ENCODE results near the gene HDAC8.
"Not testable (repeated sequence)": the region's sequence is repeated elsewhere in the genome, so short reads cannot be mapped to it uniquely, and the experiment has no call there.

The HDAC8 gene

GRCh38 chrX:72440764-72441163, 131.9 kb downstream of the HDAC8 start:
- not testable (repeated sequence) for H3K9me3 ChIP-seq (ENCODE audit: insufficient read depth, low read depth, low read length); H3K9ac ChIP-seq (ENCODE audit: low read depth, low read length); H3K4me1 ChIP-seq (ENCODE audit: insufficient read depth, low read length); H3K27me3 ChIP-seq (ENCODE audit: insufficient read depth, low read length); H3K27ac ChIP-seq (ENCODE audit: low read length); H3K36me3 ChIP-seq (ENCODE audit: insufficient read depth, low read depth, low read length); H3K4me3 ChIP-seq (ENCODE audit: low read length)

DNA sequence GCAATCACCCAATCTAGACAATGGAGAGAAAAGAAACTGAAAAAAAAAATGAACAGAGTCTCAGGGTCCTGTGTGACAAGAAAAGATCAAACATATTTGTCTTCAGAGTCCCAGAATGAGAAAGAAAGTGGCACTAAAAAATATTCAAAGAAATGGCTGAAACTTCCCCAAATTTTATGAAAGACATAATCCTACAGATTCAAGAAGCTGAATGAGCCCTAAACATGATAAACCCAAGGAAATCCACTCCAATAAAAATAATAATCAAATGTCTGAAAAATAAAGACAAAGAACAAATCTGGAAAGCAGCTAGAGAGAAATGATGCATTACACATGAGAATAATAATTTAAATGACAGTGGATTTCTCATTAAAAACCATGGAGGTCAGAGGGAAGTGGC, 136.6 kb downstream of the HDAC8 start:
- H3K4me1 ChIP-seq (ENCODE audit: insufficient read depth, low read length), result no peaks in the 10 kb centered on the region
- no peak overlapping the region for H3K27ac ChIP-seq (ENCODE audit: low read length)
- H3K9me3 ChIP-seq (ENCODE audit: insufficient read depth, low read depth, low read length), result no peaks in the 10 kb centered on the region
- H3K27me3 ChIP-seq (ENCODE audit: insufficient read depth, low read length), result no peaks in the 10 kb centered on the region
- H3K9ac ChIP-seq (ENCODE audit: low read depth, low read length), result no peak overlapping the region
- no peaks in the 10 kb centered on the region for H3K36me3 ChIP-seq (ENCODE audit: insufficient read depth, low read depth, low read length)
- no peak overlapping the region for H3K4me3 ChIP-seq (ENCODE audit: low read length)

- Histone ChIP-seq H3K9ac (ENCODE audit: low read depth, low read length) (no peak overlapping the region), H3K9me3 (ENCODE audit: insufficient read depth, low read depth, low read length) (no peaks in the 10 kb centered on the region), H3K4me1 (ENCODE audit: insufficient read depth, low read length) (no peaks in the 10 kb centered on the region)
Measured at GRCh38 chrX:72430405-72430968, 142.2 kb downstream of the HDAC8 start.

GRCh38 chrX:72421797-72422196, 150.8 kb downstream of the HDAC8 start:
- Histone ChIP-seq H3K4me1 (ENCODE audit: insufficient read depth, low read length) (no peaks in the 10 kb centered on the region), H3K27me3 (ENCODE audit: insufficient read depth, low read length) (no peaks in the 10 kb centered on the region), H3K27ac (ENCODE audit: low read length) (no peak overlapping the region), H3K9me3 (ENCODE audit: insufficient read depth, low read depth, low read length) (no peaks in the 10 kb centered on the region), H3K4me3 (ENCODE audit: low read length) (no peak overlapping the region), H3K9ac (ENCODE audit: low read depth, low read length) (no peak overlapping the region), H3K36me3 (ENCODE audit: insufficient read depth, low read depth, low read length) (no peaks in the 10 kb centered on the region)

More at GRCh38 chrX:72430405-72430968, 142.2 kb downstream of the HDAC8 start:
- Histone ChIP-seq H3K27ac (ENCODE audit: low read length) (no peak overlapping the region), H3K36me3 (ENCODE audit: insufficient read depth, low read depth, low read length) (no peaks in the 10 kb centered on the region), H3K27me3 (ENCODE audit: insufficient read depth, low read length) (no peaks in the 10 kb centered on the region), H3K4me3 (ENCODE audit: low read length) (no peak overlapping the region)

DNA sequence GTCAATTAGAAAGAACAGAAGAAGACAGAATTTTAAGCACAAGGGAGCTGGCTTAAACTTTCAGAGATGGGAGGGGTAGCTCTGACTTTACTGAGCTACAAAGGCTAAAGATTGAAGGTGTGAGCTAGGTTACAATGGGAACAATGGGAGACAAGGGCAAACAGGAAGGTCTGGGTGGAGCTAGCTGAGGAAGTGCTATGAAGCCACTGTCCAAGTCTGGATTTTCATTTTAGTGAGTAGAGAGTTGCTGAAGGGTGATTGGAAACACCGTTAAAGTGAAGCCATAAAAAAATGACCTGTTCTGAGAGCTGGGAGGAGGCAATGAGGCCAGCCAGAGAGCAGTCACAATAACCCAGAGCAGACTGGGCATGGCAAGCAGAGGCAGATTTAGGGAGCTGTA, 162.7 kb downstream of the HDAC8 start:
- H3K9ac ChIP-seq (ENCODE audit: low read depth, low read length), result no peak overlapping the region
- no peak overlapping the region for H3K27ac ChIP-seq (ENCODE audit: low read length)
- no peaks in the 10 kb centered on the region for H3K27me3 ChIP-seq (ENCODE audit: insufficient read depth, low read length)

DNA sequence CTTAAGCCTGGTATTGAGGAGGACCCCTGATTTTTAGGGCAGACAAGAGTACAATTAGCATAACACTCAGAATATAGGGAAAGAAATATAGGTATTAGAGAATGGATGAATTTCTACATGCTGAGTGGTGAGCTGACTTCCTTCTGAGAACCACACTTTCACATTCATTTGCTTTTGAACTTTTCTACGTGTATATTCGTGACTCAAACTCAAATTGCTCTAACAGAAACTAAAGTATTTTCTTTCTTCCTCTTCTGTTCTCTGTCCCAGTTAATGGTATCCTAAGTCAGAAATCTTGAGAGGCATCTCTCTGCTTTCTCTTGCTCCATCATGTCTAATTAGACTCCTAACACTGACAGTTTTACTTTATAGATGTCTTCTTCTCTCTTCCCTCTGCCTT, 163.8 kb downstream of the HDAC8 start:
- Histone ChIP-seq H3K4me1 (ENCODE audit: insufficient read depth, low read length) (no peaks in the 10 kb centered on the region), H3K36me3 (ENCODE audit: insufficient read depth, low read depth, low read length) (no peaks in the 10 kb centered on the region), H3K4me3 (ENCODE audit: low read length) (no peak overlapping the region), H3K27ac (ENCODE audit: low read length) (no peak overlapping the region), H3K9me3 (ENCODE audit: insufficient read depth, low read depth, low read length) (no peaks in the 10 kb centered on the region), H3K9ac (ENCODE audit: low read depth, low read length) (no peak overlapping the region), H3K27me3 (ENCODE audit: insufficient read depth, low read length) (no peaks in the 10 kb centered on the region)

More for the DNA sequence above, 162.7 kb downstream of the HDAC8 start:
- Histone ChIP-seq H3K4me1 (ENCODE audit: insufficient read depth, low read length) (no peaks in the 10 kb centered on the region), H3K36me3 (ENCODE audit: insufficient read depth, low read depth, low read length) (no peaks in the 10 kb centered on the region), H3K9me3 (ENCODE audit: insufficient read depth, low read depth, low read length) (no peaks in the 10 kb centered on the region), H3K4me3 (ENCODE audit: low read length) (no peak overlapping the region)

- not testable (repeated sequence) for H3K9ac ChIP-seq (ENCODE audit: low read depth, low read length); H3K4me1 ChIP-seq (ENCODE audit: insufficient read depth, low read length); H3K27ac ChIP-seq (ENCODE audit: low read length); H3K27me3 ChIP-seq (ENCODE audit: insufficient read depth, low read length); H3K36me3 ChIP-seq (ENCODE audit: insufficient read depth, low read depth, low read length); H3K4me3 ChIP-seq (ENCODE audit: low read length); H3K9me3 ChIP-seq (ENCODE audit: insufficient read depth, low read depth, low read length)
Measured at GRCh38 chrX:72405136-72405535, 167.5 kb downstream of the HDAC8 start.

DNA sequence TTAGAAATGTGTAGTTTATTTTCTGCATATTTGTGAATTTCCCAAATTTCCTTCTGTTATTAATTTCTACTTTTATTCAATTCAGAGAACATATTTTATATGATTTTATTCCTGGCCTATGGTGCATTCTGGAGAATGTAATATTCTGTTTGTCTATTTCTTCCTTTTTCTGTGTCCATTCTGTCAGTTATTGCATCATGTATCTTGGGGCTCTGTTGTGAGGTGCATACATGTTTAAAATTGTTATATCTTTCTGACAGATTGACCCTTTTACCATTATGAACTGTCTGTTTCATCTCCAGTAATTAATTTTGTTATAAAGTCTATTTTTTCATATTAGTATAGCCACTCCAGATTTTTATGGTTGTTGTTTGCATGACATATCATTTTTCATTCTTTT, 170.0 kb downstream of the HDAC8 start:
- Histone ChIP-seq H3K27ac (ENCODE audit: low read length) (no peak overlapping the region), H3K4me3 (ENCODE audit: low read length) (no peak overlapping the region), H3K9me3 (ENCODE audit: insufficient read depth, low read depth, low read length) (no peaks in the 10 kb centered on the region), H3K27me3 (ENCODE audit: insufficient read depth, low read length) (no peaks in the 10 kb centered on the region), H3K9ac (ENCODE audit: low read depth, low read length) (no peak overlapping the region), H3K36me3 (ENCODE audit: insufficient read depth, low read depth, low read length) (no peaks in the 10 kb centered on the region), H3K4me1 (ENCODE audit: insufficient read depth, low read length) (no peaks in the 10 kb centered on the region)

- Histone ChIP-seq H3K36me3 (ENCODE audit: insufficient read depth, low read depth, low read length) (no peaks in the 10 kb centered on the region), H3K4me3 (ENCODE audit: low read length) (no peak overlapping the region), H3K27me3 (ENCODE audit: insufficient read depth, low read length) (no peaks in the 10 kb centered on the region), H3K27ac (ENCODE audit: low read length) (no peak overlapping the region), H3K9me3 (ENCODE audit: insufficient read depth, low read depth, low read length) (no peaks in the 10 kb centered on the region), H3K9ac (ENCODE audit: low read depth, low read length) (no peak overlapping the region), H3K4me1 (ENCODE audit: insufficient read depth, low read length) (peaks cover 4% of the 10 kb centered on the region; the same call in 1 of the 2 replicates)
Measured at GRCh38 chrX:72399816-72400215, 172.8 kb downstream of the HDAC8 start.

DNA sequence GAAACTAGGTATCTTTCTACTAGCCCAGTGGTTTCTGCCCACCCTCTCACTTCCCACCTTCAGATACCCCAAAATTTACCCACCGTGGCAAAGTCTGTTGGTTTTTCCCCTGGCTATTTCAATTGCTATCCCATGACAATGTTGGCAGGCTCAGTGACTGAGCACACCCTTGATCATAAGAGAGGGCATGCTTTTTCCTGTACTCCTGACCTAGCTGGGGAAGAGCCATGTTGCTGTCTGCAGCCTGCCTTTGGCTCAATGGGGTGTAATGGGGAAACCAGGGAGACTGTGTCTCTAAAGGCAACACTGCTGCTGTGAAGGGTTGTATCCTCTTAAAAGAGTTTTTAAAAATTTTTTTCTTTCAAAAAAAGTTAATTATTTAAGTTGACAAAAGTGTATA, 176.5 kb downstream of the HDAC8 start:
- Histone ChIP-seq H3K27me3 (ENCODE audit: insufficient read depth, low read length) (no peaks in the 10 kb centered on the region), H3K27ac (ENCODE audit: low read length) (no peak overlapping the region), H3K9me3 (ENCODE audit: insufficient read depth, low read depth, low read length) (no peaks in the 10 kb centered on the region), H3K9ac (ENCODE audit: low read depth, low read length) (0 out of 2 replicates have a peak overlapping the region, but pooled peaks have one; percentile 10), H3K4me1 (ENCODE audit: insufficient read depth, low read length) (peaks cover 7% of the 10 kb centered on the region), H3K4me3 (ENCODE audit: low read length) (no peak overlapping the region), H3K36me3 (ENCODE audit: insufficient read depth, low read depth, low read length) (no peaks in the 10 kb centered on the region)

GRCh38 chrX:72395237-72395636, 177.4 kb downstream of the HDAC8 start:
- H3K4me3 ChIP-seq (ENCODE audit: low read length), result no peak overlapping the region
- no peaks in the 10 kb centered on the region for H3K36me3 ChIP-seq (ENCODE audit: insufficient read depth, low read depth, low read length)
- H3K27me3 ChIP-seq (ENCODE audit: insufficient read depth, low read length), result no peaks in the 10 kb centered on the region
- no peaks in the 10 kb centered on the region for H3K9me3 ChIP-seq (ENCODE audit: insufficient read depth, low read depth, low read length)
- H3K4me1 ChIP-seq (ENCODE audit: insufficient read depth, low read length), result peaks cover 7% of the 10 kb centered on the region
- no peak overlapping the region for H3K27ac ChIP-seq (ENCODE audit: low read length)
- H3K9ac ChIP-seq (ENCODE audit: low read depth, low read length), result no peak overlapping the region

- no peak overlapping the region for H3K4me3 ChIP-seq (ENCODE audit: low read length)
- no peak overlapping the region for H3K27ac ChIP-seq (ENCODE audit: low read length)
- H3K36me3 ChIP-seq (ENCODE audit: insufficient read depth, low read depth, low read length), result no peaks in the 10 kb centered on the region
- H3K27me3 ChIP-seq (ENCODE audit: insufficient read depth, low read length), result no peaks in the 10 kb centered on the region
- H3K9ac ChIP-seq (ENCODE audit: low read depth, low read length), result no peak overlapping the region
- H3K4me1 ChIP-seq (ENCODE audit: insufficient read depth, low read length), result peaks cover 7% of the 10 kb centered on the region
- H3K9me3 ChIP-seq (ENCODE audit: insufficient read depth, low read depth, low read length), result no peaks in the 10 kb centered on the region
Measured at GRCh38 chrX:72394518-72395170, 178.0 kb downstream of the HDAC8 start.

All from iPS-20b (cell line).